ENCODE results near the gene NFE2L3.
"Not testable (repeated sequence)": the region's sequence is repeated elsewhere in the genome, so short reads cannot be mapped to it uniquely, and the experiment has no call there.

Gene NFE2L3

DNA sequence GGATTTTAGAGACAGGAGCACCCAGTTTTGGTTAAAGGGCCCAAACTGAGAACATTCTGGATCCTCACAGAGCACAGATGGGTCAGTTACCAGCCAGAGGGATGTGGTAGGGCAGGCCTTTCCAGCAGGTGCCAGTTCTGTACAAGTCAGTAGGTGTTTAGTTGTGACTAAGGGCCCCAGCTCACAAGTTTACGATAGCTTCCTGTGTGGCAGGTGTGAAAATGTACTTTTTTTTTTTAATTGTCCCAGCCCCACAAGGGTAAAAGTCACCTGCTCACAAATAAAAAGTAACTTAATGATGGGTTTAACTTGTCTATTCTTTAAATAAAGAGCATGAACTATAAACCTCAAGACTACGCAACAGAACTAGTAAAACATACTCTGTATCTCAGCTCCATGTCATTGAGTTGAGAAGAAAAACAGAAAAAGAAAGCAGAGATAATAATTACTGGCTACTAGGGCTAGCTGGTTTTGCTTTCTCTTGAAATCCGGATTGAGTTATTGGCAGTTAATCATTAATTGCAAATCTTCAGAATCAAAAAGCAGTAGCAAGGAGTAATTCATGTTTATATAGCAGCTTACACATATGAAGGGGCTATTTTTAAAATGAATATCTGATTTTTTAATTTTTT lies 15.4 kb downstream of the NFE2L3 start:
- ChIA-PET CTCF (interaction anchor here (0.6 to 0.8 kb wide), 4 partner anchors 10 to 77 kb away, joined by 3 to 4 read pairs (median 3); no protein-coding TSS in a partner anchor), POLR2A (ENCODE audit: low non-redundant PET) (no interaction called here)
- TF ChIP-seq, protein P1, sequence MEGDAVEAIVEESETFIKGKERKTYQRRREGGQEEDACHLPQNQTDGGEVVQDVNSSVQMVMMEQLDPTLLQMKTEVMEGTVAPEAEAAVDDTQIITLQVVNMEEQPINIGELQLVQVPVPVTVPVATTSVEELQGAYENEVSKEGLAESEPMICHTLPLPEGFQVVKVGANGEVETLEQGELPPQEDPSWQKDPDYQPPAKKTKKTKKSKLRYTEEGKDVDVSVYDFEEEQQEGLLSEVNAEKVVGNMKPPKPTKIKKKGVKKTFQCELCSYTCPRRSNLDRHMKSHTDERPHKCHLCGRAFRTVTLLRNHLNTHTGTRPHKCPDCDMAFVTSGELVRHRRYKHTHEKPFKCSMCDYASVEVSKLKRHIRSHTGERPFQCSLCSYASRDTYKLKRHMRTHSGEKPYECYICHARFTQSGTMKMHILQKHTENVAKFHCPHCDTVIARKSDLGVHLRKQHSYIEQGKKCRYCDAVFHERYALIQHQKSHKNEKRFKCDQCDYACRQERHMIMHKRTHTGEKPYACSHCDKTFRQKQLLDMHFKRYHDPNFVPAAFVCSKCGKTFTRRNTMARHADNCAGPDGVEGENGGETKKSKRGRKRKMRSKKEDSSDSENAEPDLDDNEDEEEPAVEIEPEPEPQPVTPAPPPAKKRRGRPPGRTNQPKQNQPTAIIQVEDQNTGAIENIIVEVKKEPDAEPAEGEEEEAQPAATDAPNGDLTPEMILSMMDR (conservative IDR thresholded peaks at IDR 0.05; ENCODE audit: low read depth) = no peak
- no peak overlapping the region for H3K27ac ChIP-seq
- no peak for DNase-seq (ENCODE audit: low spot score)

DNA sequence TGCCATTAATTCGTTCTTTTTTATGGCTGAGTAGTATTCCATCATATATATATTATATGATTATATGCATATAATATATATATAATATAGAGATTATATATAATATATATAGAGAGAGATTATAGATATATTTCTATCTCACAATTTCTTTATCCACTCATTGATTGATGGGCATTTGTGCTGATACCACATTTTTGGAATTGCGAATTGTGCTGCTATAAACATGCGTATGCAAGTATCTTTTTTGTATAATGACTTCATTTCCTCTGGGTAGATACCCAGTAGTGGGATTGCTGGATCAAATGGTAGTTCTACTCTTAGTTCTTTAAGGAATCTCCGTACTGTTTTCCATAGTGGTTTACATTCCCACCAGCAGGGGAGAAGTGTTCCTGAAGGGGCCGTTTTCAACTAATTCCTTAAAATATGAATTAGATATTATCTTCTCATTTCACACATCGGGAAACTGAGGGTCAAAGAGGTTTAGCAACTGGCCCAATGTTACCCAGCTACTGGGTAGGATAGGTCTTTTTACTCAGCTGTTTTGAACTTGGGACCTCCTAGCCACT lies 16.5 kb downstream of the NFE2L3 start:
- H3K27ac ChIP-seq = no peak overlapping the region
- ChIA-PET CTCF (interaction anchor here (0.9 kb wide), 1 partner anchor 18 kb away, joined by 3 read pairs; no protein-coding TSS in a partner anchor), POLR2A (ENCODE audit: low non-redundant PET) (interaction anchor here (0.6 kb wide), 1 partner anchor 110 kb away, joined by 7 read pairs; no protein-coding TSS in a partner anchor)
- no peak for DNase-seq (ENCODE audit: low spot score)
- TF ChIP-seq, protein P1 (conservative IDR thresholded peaks at IDR 0.05; ENCODE audit: low read depth) = no peak

GRCh38 chr7:26169271-26169670 lies 17.3 kb downstream of the NFE2L3 start:
- ChIA-PET POLR2A (ENCODE audit: low non-redundant PET) (no interaction called here), CTCF (interaction anchor here (0.9 kb wide), 1 partner anchor 18 kb away, joined by 3 read pairs; no protein-coding TSS in a partner anchor)
- no peak for DNase-seq (ENCODE audit: low spot score)
- TF ChIP-seq, protein P1 (conservative IDR thresholded peaks at IDR 0.05; ENCODE audit: low read depth) = no peak
- H3K27ac ChIP-seq = no peak overlapping the region

DNA sequence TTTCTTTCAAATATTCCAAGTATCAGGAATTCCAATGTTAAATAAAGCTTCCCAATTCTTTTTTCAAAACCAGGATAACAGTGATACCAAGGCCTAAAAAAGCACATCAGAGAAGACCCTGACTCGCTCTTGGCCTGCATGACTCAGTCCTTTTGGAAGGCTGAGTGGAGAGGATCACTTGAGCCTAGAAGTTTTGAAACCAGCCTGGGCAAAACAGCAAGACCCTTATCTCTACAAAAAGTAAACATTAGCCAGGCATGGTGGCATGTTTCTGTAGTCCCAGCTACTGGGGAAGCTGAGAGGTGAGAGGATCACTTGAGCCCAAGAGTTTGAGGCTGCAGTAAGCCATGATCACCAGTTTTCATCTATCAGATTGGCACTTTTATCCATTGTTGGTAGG lies 18.7 kb downstream of the NFE2L3 start:
- H3K27ac ChIP-seq = no peak overlapping the region
- POLR2A ChIA-PET (ENCODE audit: low non-redundant PET) = no interaction called here
- no peak for DNase-seq (ENCODE audit: low spot score)
- CTCF ChIA-PET = interaction anchor here (0.6 kb wide), 1 partner anchor 114 kb away, joined by 3 read pairs; no protein-coding TSS in a partner anchor
- TF ChIP-seq, protein P1 (conservative IDR thresholded peaks at IDR 0.05; ENCODE audit: low read depth) = no peak

- CTCF ChIA-PET = interaction anchor here (0.6 kb wide), 1 partner anchor 58 kb away, joined by 3 read pairs; no protein-coding TSS in a partner anchor
- POLR2A ChIA-PET (ENCODE audit: low non-redundant PET) = interaction anchor here (0.6 kb wide), 1 partner anchor 132 kb away, joined by 4 read pairs; no protein-coding TSS in a partner anchor
- DNase-seq (ENCODE audit: low spot score) = no peak
- H3K27ac ChIP-seq = no peak overlapping the region
- TF ChIP-seq, protein P1 (conservative IDR thresholded peaks at IDR 0.05; ENCODE audit: low read depth) = no peak
Measured at GRCh38 chr7:26171601-26172000, 19.6 kb downstream of the NFE2L3 start.

GRCh38 chr7:26172048-26172447 lies 20.1 kb downstream of the NFE2L3 start:
- TF ChIP-seq, protein P1 (conservative IDR thresholded peaks at IDR 0.05; ENCODE audit: low read depth) = no peak
- CTCF ChIA-PET = interaction anchor here (0.6 to 0.7 kb wide), 2 partner anchors 58 to 1801 kb away, joined by 3 read pairs; no protein-coding TSS in a partner anchor
- DNase-seq (ENCODE audit: low spot score) = no peak
- POLR2A ChIA-PET (ENCODE audit: low non-redundant PET) = interaction anchor here (0.6 kb wide), 1 partner anchor 131 kb away, joined by 4 read pairs; no protein-coding TSS in a partner anchor
- no peak overlapping the region for H3K27ac ChIP-seq

GRCh38 chr7:26175903-26176302 lies 23.9 kb downstream of the NFE2L3 start:
- CTCF ChIA-PET = interaction anchor here (0.7 kb wide), 1 partner anchor 179 kb away, joined by 7 read pairs; no protein-coding TSS in a partner anchor
- POLR2A ChIA-PET (ENCODE audit: low non-redundant PET); DNase-seq (ENCODE audit: low spot score); H3K27ac ChIP-seq: not testable (repeated sequence)

GRCh38 chr7:26176696-26177095 lies 24.7 kb downstream of the NFE2L3 start:
- CTCF ChIA-PET; POLR2A ChIA-PET (ENCODE audit: low non-redundant PET): not testable (repeated sequence)

GRCh38 chr7:26177269-26177668 lies 25.3 kb downstream of the NFE2L3 start:
- CTCF ChIA-PET; POLR2A ChIA-PET (ENCODE audit: low non-redundant PET); DNase-seq (ENCODE audit: low spot score); H3K27ac ChIP-seq: not testable (repeated sequence)

More at GRCh38 chr7:26176696-26177095, 24.7 kb downstream of the NFE2L3 start:
- H3K27ac ChIP-seq; DNase-seq (ENCODE audit: low spot score): not testable (repeated sequence)

Data from RWPE1 (cell line).